RCC 7860 (cell line): Measurements from ENCODE around the gene COPB1.

Source experiments
- DNase-seq: peaks from one replicate; pipeline ENCODE4 v3.0.0-alpha.2; 2015; ENCODE audit warnings: low spot score
- FAIRE-seq: peaks from 2 replicates; lab custom pipeline; 2012; peaks lifted over from hg19 to GRCh38; lab: Jason Lieb, UNC

The COPB1 gene

GRCh38 chr11:14518820-14519219 lies 19.2 kb upstream of the COPB1 start:
- FAIRE-seq, result no peak
- no peak for DNase-seq

GRCh38 chr11:14513800-14514199 lies 14.2 kb upstream of the COPB1 start:
- DNase-seq (no peak), FAIRE-seq (no peak)

DNA sequence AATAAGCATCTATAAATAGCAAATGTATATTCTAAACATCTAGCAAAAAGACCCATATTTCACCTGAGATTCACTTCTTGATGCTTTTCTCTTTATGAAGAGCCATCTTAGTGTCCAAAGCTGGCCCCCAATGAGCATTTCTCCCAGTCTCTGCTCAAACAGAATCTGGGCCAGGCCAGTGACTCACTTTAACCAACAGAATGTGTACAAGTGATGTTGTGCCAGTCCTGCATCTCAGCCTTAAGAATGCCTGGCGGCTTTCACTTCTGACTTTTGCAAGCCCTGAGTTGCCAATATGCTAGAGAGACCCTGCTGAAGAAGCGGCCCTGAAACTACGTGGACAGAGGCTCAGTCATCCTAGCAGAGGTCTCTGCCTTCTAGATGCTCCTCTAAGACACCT lies 6.9 kb upstream of the COPB1 start:
- DNase-seq (no peak), FAIRE-seq (no peak)

DNA sequence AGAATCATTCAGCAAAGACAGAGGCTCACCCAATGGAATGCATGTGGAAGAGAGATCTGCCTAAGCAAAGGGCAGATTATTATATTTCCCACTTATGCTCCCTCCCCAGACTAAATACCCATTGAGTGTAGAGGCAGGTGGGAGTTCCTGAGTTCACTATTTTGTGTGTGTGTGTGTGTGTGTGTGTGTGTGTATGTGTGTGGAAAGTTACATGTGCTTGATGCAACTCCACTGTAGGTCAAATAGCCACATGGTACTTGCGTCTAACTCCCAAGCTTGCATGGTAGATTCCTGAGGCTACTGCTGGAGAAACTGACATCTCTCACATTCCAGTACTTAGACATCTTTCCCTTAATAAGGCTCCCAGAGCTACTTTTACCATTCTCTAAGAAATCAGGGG lies 3.4 kb upstream of the COPB1 start:
- FAIRE-seq (no peak), DNase-seq (no peak)

DNA sequence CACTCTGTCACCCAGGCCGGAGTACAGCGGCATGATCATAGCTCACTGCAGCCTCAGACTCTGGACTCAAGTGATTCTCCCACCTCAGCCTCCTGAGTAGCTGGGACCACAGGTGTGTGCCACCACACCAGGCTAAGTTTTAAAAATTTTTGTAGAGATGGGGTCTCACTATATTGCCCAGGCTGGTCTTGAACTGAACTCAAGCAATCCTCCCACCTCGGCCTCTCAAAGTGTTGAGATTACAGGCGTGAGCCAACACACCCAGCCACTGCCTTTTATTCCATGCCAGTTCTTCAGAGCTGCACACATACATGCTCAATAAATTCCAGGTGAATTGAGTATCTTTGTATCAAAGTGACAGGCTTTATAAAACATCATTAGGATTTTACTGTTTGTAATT lies 2.4 kb upstream of the COPB1 start:
- DNase-seq (no peak), FAIRE-seq (no peak)

DNA sequence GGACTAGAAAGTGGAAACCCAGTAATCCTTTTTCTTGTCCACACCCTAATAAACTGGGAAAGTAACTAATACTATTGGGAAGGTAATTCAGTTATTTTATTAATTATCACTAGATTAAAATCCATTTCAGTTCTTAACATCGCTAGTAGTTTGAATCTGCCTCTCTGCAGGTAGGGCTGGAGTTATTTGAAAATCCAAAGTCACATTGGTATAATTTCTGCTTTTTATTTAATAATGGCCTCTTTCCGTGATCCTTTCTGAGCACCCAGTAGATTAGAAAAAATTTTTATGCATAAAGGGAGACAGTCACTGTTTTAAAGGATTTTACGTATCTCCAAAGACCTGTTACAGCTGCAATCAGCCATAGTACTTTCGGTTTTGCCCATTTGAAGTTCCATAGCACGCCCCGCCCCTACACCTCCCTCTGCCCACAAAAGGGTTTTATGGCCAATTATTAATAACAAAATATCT lies 605 bp upstream of the COPB1 start:
- FAIRE-seq, result peak; percentile 14
- peak; percentile 36 for DNase-seq

GRCh38 chr11:14499178-14499559 lies 442 bp downstream of the COPB1 start:
- FAIRE-seq, result no peak
- DNase-seq, result no peak

DNA sequence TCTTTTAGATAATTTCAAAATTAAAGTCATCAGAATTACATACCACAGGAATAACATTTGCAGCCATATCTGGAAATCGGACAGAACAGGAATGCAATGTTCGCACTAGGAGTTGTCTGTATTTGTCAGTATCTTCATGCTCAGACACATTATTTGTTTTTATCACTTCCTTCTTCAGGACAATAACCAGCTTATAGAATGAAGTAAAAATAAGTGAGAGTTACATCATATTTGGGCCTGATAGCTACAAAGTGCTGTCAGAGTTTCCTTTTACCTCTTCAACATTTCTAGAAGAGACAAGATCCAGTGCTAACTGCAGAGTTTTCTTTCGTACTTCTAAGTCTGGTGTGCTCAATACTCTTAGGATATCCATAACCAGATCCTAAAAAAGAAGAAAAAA lies 18.9 kb downstream of the COPB1 start:
- no peak for FAIRE-seq

DNA sequence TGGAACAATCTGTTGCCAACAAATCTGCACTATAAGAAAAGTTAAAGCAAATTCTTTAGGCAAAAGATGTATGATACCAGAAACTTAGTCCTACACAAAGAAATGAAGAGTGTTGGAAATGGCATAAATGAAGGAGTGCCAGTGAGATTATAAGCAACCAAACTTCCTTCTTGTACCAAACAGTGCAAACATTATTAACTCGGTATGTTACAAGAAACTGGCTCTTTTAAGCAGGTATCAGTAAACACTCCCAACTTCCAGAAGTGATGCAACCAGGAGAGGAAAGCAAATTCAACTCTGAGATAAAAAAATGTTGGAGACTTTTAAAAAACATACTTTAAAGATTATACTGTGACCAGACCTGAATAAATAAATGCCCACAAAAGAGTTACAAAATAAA lies 28.5 kb downstream of the COPB1 start:
- FAIRE-seq (no peak), DNase-seq (no peak)

More for the DNA sequence above, 18.9 kb downstream of the COPB1 start:
- no peak for DNase-seq

DNA sequence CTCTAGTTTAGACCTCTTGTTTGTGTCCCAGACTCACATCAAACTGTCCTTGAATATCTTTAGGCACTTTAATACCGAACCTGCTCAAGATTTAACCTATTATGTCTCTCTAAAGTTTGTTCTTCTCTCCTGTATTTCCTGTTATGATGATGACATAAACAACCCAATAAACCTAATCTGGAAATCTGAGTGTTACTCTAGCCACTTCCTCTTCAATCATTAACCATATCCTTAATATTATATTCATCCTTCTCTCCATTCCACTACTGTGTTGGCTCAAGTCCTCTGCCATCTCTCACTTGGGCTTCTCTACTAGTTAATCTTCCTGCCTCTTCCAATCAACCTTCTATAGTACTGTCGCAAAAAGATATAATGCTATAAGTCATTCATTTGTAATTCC lies 36.0 kb downstream of the COPB1 start:
- DNase-seq (no peak), FAIRE-seq (no peak)

- no peak for FAIRE-seq
- no peak for DNase-seq
These were observed 39.5 kb downstream of the COPB1 start for GRCh38 chr11:14460147-14460546.

- DNase-seq (no peak), FAIRE-seq (no peak)
These were observed 41.2 kb downstream of the COPB1 start for GRCh38 chr11:14458377-14458776.

GRCh38 chr11:14455648-14456430 lies 43.8 kb downstream of the COPB1 start:
- DNase-seq (no peak), FAIRE-seq (no peak)

DNA sequence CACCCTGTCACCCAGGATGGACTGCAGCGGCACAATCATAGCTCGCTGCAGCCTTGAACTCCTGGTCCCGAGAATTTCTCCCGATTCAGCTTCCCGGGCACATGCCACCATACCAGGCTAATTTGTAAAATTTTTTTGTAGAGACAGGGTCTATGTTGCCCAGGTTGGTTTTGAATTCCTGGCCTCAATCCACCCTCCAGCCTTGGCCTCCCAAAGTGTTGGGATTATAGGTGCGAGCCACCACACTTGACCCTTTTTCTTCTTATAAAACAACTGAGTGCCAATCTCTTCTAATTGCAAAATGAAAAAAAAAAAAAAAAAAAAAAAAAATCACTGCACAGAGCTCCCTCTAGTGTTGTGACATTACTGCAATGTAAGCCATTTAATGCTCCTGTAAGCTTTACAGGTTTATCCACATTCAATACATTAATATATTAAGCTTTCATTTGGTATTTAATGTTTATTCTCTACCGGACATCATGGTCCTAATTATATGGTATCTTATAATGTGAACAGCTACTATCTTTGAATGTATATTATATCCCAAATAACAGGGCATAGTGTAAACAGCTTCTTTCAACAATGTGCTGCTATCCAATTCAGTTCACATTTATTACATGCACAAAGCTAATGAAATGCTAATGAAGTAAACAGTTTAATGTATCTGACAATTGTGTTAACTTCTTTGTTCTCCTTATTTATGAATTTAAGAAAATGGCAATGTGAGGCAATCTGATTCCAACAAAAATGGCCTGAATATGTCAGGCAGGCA lies 44.6 kb downstream of the COPB1 start:
- DNase-seq (no peak), FAIRE-seq (peak; percentile 70)

DNA sequence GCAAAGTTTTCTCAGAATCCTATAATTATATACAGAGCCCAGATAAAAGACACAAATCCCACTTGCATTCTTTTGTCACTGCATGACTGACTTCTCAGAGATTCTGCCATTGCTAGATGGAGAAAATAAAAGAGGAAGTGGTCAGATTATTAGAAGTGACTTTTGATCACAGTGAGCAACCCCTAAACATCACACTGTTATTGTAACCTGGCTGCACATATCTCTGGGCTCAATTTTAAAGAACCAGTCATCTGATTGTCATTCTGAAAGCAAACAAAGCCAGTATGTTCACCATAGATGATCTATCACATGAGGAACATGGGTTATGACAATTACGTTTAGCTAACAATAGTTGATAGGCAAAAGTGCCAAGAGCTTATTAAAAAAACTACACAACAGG lies 47.8 kb downstream of the COPB1 start:
- FAIRE-seq, result no peak

GRCh38 chr11:14449302-14449714 lies 50.3 kb downstream of the COPB1 start:
- no peak for DNase-seq
- FAIRE-seq, result no peak

More for the DNA sequence above, 47.8 kb downstream of the COPB1 start:
- peak; percentile 57 for DNase-seq

DNA sequence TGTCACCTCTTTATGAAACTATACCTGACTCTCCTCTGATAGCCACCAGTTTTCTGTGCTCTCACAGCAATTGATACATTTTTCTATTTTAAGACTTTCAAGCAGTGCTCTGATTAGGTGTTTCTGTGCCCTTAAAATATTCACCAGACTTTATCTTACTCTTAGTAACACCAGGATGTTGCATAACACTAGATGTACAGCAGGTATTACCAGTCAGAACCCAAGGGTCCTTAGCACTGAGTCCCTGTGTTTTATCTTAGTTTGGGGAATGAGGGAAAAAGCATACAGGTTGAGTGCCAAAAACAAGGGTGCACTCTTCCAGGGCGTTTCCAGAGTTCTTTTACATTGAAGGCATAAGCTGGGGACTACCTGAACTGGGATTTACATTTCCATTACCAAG lies 51.4 kb downstream of the COPB1 start:
- FAIRE-seq, result no peak
- DNase-seq, result no peak

DNA sequence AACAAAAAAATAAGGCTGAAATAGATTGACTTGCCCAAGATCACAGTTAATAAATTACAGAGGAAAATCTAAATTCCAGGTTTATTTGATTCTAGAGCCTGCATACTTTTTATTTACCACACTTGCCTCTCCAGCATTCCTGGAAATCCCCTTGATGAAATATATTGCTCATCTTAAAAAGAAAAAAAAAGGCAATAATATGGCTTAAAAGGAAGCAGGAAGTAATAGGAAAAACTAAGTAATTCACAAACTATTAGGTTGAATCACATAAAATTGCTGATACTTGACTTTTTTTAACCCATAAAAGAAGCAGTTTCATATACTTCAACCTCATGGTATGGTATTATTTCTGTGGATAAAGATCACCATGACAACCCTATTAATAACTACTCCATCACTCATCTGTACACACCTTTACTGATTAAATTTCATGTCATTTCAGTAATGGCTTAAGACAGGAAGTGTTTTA lies 52.9 kb downstream of the COPB1 start:
- FAIRE-seq (peak; percentile 82), DNase-seq (peak; percentile 80)

DNA sequence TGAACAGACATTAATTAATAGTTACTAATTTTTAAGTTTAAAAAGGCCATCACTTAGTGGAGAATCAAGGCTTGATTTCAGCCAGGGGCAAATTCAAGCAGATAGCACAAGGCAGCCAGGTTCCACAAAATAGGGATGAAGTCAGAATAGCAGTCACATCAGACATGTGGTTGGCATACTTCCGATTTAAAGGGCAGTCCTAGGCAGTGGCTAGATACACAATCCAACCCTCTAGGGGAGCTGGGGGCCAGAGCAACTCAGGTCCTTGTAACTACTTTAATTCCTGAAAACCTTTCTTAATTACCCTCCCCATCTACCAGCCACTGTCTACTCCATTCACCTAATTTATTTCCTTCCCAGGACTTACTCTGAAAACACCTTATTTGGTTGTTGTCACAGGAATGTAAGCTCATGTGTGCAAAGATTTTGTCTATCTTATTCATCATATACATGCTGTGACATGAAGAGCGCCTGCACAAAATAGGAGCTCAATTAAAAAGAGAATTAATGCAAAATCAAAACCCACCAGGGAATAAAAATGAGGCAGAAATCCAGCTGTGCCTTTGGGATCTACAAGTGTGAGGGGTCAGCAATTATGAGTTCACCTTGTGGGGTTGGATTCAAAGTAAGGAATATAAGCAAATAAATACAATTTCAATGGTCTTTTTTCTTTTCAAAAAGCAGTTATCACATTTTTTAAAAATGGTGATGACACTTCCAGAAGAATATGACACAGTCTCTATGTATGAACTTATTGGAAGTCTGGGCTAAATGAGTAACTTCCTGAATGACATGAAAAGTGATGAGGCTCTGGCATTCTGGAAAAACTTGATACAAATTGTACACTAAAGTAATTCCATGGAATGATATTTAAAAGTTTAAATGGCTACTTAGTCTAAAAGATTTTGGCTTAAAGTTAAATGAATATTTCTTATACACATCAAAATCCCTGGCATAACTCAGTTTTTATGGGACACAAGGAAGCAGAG lies 53.8 kb downstream of the COPB1 start:
- DNase-seq (peak; percentile 64), FAIRE-seq (peak; percentile 71)

DNA sequence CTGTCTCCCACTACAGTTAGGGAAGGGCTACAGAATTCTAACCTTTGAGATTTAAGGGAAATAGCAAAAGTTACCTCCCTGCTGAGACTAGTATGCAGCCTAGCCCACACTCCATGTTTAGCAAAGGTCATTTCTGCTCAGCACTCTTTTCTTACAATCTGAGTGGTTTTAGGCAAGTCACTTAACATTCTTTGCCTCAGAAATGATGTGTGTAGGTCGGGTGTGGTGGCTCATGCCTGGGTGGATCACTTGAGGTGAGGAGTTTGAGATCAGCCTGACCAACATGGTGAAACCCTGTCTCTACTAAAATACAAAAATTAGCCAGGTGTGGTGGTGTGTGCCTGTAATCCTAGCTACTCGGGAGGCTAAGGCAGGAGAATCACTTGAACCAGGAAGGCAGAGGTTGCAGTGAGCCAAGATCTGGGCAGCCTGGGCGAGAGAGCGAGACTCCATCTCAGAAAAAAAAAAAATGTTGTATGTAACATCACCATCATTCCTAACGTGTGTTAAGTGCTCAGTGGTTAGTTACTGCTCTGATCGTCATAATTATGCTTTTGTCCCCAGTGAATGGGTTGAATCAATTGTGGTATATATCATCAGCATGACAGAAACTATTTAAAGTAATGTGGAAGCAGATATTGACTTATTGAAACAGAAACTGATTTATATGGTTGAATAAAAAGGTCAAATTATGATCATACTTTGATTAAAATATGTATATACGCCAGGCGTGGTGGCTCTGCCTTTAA lies 55.0 kb downstream of the COPB1 start:
- FAIRE-seq, result no peak

More for the DNA sequence above, 55.0 kb downstream of the COPB1 start:
- no peak for DNase-seq
